Effector CD8-positive, alpha-beta T cell (primary cell): ENCODE measurements around the gene CIB2.

ENCODE experiments used
- DNase-seq: peaks from one replicate; lab custom pipeline; 2025; lab: John Stamatoyannopoulos, UW

Gene CIB2

DNA sequence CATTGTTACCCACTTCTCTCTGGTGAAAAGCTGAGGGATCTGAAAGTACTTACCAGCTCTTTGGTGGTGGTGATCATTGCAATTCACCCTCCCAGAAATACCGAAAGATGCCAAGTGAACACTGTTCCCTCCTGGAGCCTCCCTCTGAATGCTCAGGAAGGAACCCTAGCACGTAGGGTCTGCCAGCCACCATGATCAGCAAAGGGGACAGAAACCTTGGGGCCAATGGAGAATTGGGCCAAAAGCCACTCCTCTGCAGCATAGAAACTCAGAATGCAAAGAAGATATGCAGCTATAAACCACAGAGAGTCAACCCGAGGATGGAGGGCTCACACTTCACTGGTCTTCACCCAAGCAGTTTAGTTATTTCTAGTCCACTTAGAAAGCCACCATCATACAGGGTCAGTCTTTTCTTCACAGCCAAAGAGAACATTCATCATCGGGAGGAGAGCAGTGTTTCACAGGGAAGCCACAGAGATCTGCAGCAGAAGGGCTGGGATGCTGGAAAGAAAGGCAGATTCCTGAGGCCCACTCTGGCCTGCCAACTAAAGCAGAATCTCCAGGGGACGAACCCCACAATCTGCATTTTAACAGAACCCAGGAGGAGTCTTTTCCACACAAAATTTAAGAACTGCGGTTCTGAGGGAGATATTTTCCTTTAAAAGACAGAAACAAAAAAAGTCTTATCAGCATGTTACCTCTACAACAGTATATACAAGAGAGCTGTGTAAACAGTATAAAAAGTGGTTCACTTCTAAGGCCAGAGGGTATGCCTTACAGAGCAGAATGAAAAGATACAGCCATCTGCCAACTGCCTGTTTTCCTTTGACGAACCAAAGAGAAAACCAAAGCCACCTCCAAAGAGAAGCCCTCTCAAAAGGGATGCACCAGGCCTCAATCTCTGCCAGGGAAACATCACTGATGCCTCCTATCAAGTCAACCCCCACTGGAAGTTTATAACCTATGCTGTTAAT, 65.0 kb downstream of the CIB2 start:
- DNase-seq, result no peak

DNA sequence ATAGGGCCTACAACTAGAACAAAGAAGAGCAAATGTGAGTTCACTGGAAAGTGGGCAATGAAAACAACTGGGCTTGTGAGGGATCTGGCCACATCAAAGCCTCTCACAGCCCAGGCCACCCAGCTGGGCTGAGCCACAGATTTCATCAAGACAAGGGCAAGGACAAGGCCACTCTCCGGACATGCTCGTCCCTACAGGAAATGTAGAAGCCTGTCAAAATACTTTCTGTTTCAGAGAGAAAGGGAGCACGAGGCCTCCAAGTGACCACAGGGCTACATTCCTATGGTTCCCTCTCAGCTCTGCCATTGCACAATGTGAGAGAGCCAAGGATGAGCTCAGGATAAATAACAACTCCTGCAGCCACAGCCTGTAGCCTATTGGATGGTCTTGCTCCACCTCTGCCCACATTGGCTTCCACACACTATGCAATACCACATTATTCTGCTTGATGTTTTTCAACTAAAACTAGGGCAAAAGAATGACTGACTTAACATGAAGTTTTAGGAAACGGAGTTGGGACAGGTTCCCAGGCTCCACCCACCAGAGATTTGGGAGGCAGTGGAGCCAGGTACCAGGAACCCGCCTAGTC, 65.9 kb downstream of the CIB2 start:
- DNase-seq, result no peak

DNA sequence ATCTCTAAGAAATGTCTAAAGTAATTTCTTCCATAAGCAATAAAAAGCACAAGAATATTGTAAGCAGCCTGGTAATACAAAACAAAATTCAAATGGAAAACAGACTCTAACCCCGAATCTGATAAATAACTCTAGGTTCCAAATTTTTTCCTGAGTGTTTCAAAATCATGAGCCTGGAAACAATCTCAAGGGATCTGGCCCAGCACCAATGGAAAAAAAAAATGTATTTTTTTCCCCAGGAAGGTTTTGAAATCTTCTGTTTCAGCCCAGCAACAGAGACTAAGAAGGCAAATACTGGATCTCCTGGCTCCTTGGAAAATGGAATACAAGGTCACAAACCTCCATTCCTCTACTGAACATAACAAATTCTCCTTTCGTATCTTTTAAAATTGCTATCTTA, 66.7 kb downstream of the CIB2 start:
- no peak for DNase-seq

DNA sequence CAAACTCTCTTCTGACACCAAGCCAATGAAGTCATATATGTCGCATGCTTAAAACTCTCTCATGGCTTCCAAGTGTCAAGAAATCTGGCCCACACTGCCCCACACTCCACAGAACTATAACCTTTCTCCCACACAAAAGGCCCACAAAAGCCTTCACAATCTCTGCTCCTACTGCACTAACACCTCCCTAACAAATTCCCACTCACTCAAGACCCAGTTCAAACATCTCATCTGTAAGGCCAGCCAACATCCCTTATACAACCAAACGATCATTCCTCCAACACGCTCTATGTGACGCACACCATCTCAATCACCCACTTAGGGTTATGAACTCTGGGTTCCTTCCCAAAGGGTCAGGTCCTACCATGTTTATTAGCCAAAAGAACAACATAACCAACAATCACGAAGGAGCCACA, 67.3 kb downstream of the CIB2 start:
- no peak for DNase-seq

DNA sequence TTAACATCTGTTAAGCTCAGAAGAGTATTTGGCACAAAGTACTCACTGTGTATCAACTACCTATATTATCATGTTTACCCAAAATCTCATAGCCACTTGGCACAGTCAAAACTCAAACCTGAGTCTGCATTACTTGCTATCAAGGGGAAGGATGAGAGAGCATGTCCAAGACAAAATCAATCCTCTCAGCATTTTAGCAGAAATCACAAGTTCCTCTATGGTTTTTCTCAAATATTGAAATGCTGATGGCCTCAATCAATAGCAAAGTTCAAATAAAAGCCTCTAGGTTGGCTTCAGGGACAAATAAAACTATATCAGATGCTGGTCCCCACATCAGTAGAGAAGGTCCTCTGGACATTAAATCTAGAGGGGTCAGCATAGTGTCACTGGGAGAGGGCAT, 68.0 kb downstream of the CIB2 start:
- DNase-seq, result no peak

DNA sequence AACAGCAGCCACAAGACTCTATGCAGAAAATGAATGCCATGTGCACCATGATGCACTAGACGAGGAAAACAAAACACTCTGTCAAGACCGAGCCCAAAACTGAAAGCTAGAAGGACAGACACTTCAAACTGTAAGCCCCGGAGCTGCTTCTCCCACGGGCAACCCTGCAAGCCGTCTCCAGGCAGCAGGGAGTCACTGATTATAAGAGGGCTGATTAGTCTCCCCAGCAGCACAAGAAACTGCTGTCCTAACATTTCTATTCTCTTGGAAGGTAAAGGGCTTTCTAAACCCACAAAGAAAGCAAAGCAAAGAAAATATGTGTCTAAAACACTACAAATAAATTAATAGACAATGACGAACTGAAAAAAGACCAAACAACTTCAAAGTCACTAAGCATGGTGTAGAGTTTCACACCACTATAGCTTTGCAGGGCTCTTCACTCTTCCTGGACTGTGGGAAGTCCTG, 69.2 kb downstream of the CIB2 start:
- no peak for DNase-seq

DNA sequence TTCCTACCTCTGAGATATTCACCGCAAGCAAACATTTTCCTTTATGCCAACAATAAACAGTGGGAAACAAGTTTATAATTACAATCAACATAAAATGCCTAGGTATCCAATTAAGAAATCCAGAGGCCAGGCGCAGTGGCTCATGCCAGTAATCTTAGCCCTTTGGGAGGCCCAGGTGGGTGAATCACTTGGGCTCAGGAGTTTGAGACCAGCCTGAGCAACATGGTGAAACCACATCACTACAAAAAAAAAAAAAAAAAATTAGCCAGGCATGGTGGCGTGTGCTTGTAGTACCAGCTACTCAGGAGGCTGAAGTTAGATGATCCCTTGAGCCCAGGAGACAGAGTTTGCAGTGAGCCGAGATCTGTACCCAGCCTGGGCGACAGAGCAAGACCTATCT, 71.0 kb downstream of the CIB2 start:
- DNase-seq, result no peak

DNA sequence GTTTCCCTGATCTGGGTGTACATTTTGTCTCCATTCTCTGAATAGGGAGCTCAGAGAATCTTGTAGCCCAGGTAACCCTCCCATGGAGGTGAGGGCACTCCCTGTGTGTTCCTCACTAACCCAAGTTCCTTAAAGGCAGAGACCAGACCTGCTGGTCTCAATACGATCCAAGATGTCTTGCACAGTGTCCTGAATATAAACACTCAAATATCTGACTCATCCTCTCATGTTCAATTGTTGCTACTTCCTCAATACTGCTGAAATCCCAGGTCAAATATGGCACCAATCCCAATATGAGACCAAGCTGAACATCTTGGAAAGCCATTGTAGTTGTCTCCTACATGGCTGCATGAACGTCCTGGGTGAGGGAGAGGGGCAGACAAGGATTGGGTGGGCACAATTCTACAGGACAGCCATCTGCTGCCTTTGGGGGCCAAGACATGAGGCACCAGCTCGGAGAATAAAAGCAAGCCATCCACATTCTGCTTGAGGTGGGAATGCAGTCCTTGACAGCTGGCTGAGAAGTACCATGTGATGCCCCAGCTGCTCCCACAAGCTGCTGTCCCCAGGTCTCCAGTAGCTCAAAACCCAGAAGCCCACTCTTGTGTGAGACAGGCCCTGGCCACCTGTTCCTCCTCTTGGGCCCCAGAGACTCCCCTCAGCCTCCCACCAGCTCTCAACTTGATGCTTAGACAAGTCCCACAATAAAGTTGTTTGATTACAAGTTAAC, 72.0 kb downstream of the CIB2 start:
- no peak for DNase-seq

DNA sequence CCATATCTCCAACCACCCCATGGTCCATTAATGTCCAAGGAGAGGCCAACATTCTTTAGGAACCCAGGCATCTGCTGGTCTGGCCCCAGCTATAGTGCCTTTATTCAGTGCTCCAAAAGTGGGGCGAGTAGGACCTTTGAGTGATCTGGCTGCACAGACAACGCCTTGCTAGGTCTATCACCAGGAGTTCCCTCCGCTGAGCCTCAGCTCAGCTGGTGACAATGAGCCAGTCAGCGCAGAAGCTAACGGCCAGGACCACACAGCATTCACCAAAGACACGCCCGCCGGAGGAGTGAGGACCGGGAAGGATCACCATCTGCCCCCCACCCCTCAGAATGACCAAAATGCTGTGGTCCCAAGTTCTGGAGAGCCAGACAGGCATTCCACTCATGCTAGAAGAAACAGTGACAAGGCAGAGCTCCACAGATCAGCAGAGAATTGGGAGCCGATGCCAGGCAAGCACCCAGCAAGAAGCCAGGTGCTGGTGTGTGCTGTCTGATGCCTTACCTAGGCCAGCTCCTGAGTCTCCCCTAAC, 72.8 kb downstream of the CIB2 start:
- DNase-seq, result no peak

DNA sequence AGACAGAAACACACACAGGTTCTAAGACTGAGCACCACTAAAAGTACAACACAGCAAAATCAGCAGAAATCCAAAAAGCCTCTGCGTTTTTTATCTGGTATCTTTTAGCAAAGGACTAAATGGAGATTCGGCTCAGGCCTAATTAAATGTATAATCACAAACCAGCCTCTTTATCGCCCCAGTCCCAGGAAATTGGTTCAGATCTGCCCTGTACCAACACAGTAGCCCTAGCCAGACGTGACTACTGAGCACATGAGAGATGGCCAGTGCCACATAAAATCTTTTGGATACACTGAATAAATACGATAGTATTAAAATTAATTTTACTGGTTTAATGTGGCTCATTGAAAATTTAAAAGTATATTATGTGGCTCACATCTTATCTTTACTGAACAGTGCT, 73.4 kb downstream of the CIB2 start:
- no peak for DNase-seq

DNA sequence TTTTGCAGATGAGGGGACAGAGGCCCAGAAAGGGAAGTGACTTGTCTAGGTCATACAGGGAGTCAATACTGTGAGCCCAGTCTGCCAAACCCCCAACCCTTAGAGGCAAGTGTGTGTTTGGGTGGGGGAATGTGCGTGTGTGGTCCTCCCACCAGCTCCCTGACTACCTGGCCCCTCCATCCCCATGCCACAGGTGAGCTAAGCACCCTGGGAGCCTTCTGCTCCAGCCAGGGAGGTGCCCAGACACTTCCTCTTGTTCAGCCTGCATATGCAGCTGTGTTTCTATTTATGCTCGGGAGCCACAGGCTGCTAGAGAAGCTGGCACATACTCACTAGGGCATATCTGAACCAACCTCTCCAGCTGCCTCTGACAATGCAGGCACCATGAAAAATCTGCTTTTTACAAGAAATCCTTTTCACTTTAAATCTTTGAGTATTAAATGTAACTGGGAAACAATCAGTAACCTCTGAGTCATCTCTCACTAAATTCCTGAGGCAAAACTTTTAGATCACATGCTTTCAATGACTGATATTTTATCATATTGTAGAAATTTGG, 74.5 kb downstream of the CIB2 start:
- no peak for DNase-seq

DNA sequence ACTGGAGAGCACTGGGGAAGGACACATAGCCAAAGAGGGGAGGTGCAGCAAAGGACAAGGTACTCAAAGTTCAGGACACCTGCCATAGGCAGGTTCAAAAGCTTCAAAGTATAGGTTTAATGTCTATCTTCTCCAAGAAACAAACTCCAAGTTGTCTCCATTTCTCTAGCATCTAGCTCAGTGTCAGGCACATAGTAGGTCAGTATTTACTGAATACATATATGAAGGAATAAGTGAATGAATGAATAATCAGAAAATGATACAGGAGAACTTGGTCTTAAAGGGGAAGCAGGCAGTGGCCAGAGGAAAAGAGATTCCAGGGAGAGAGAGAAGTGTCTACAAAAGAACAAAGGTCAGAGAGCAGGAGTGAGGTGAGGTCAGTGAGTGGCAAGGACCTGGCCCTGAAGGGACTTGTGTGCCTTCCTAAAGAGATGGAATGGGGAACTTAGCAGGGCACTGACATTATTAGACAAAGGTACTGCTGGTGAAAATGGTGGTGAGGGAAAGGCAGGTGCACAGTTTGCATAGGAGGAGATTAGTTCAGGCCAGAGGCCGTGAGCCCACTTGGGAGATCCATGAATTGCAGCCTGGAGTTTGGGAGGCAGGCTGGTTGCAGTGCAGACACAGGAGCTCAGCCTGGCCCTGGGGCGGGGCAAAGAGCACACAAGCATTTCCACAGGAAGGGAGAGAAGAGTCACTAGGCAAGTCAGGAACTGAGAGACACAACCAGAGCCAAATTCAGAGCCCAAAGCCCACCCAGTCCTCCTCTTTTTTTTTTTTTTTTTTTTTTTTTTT, 75.1 kb downstream of the CIB2 start:
- no peak for DNase-seq

DNA sequence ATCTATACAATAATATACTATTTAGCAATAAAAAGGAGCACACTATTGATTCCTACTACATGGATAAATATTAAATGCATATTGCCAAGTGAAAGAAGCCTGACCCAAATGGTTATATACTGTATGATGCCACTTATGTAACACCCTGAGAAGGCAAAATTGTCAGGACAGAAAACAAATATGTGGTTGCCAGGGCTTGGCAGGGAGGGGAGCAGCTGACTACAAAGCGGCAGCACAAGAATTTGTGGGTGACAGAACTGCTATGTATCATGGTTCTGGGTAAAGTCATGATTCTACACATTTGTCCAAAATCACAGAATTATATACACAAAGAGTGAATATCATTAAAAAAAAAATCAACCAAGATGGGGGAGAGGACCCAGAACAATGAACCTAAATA, 76.3 kb downstream of the CIB2 start:
- DNase-seq, result no peak
